OCI-LY1 (cell line): ENCODE results near the gene GEMIN4.

Experiments used
- H2AFZ ChIP-seq: fragments of 200-600 bp; sonication (generic), shearing (Covaris generic); 2 replicates; pipeline ENCODE4 v1.6.0; 2014; ENCODE audit warnings: antibody characterized with exemption, mild to moderate bottlenecking, low read length
- H3F3A ChIP-seq: fragments of 200-600 bp; sonication (generic), shearing (Covaris generic); 2 replicates; pipeline ENCODE4 v1.6.0; 2014; ENCODE audit warnings: mild to moderate bottlenecking, antibody characterized with exemption, low read length, moderate library complexity; ENCODE audit not compliant: insufficient read depth
- H3K27ac ChIP-seq: fragments of 200-600 bp; sonication (generic); 2 replicates; pipeline ENCODE4 v1.5.1; 2014; ENCODE audit warnings: low read length, mixed run types, mild to moderate bottlenecking, low read depth; ENCODE audit not compliant: poor library complexity, severe bottlenecking
- H3K27me3 ChIP-seq: fragments of 200-600 bp; sonication (generic); 2 replicates; pipeline ENCODE4 v1.6.0; 2014; ENCODE audit warnings: antibody characterized with exemption, mild to moderate bottlenecking, low read length, moderate library complexity; ENCODE audit not compliant: insufficient read depth
- H3K36me3 ChIP-seq: fragments of 200-600 bp; sonication (generic); 2 replicates; pipeline ENCODE4 v1.6.1; 2014; ENCODE audit warnings: mild to moderate bottlenecking, antibody characterized with exemption, low read length, moderate library complexity, mixed read lengths; ENCODE audit not compliant: insufficient read depth
- H3K4me1 ChIP-seq: fragments of 200-600 bp; sonication (generic); 2 replicates; pipeline ENCODE4 v1.5.1; 2014; ENCODE audit warnings: mild to moderate bottlenecking, low read length, moderate library complexity; ENCODE audit not compliant: insufficient read depth, severe bottlenecking
- H3K4me2 ChIP-seq: fragments of 200-600 bp; sonication (generic), shearing (Covaris generic); 2 replicates; pipeline ENCODE4 v1.6.1; 2014; ENCODE audit warnings: low read length
- H3K4me3 ChIP-seq: fragments of 200-600 bp; sonication (generic); 2 replicates; pipeline ENCODE4 v1.5.1; 2014; ENCODE audit warnings: low read length, low read depth, mild to moderate bottlenecking, mixed read lengths; ENCODE audit not compliant: poor library complexity, severe bottlenecking
- H3K79me2 ChIP-seq: fragments of 200-600 bp; shearing (Covaris generic); 2 replicates; pipeline ENCODE4 v1.6.1; 2016; ENCODE audit warnings: mixed run types, low read length, mixed read lengths; ENCODE audit not compliant: insufficient read depth
- H3K9ac ChIP-seq: fragments of 200-600 bp; sonication (generic), shearing (Covaris generic); 2 replicates; pipeline ENCODE4 v1.6.1; 2014; ENCODE audit warnings: mild to moderate bottlenecking, low read length, mixed read lengths
- H3K9me2 ChIP-seq: fragments of 200-600 bp; sonication (generic), shearing (Covaris generic); 2 replicates; pipeline ENCODE4 v1.6.1; 2014; ENCODE audit warnings: low read depth, mild to moderate bottlenecking, low read length, mixed read lengths
- H3K9me3 ChIP-seq: fragments of 200-600 bp; shearing (Covaris generic); 2 replicates; pipeline ENCODE4 v1.6.1; 2014; ENCODE audit warnings: low read length, mixed read lengths
- H4K20me1 ChIP-seq: fragments of 200-600 bp; sonication (generic), shearing (Covaris generic); 2 replicates; pipeline ENCODE4 v1.6.0; 2016; ENCODE audit warnings: mild to moderate bottlenecking, low read length; ENCODE audit not compliant: insufficient read depth
- EZH2 ChIP-seq: fragments of 200-600 bp; sonication (generic), shearing (Covaris generic); IDR thresholded peaks from 2 replicates; pipeline ENCODE4 v1.8.0; 2017; ENCODE audit warnings: borderline replicate concordance, mixed run types, mild to moderate bottlenecking, antibody characterized with exemption, low read length, moderate library complexity, mixed read lengths
- TF ChIP-seq, protein P1 (sequence below): fragments of 200-600 bp; sonication (generic), shearing (Covaris generic); IDR thresholded peaks from 2 replicates; pipeline ENCODE4 v1.5.1; 2017; ENCODE audit warnings: mild to moderate bottlenecking, antibody characterized with exemption, low read length, moderate library complexity, mixed read lengths

GEMIN4 gene

DNA sequence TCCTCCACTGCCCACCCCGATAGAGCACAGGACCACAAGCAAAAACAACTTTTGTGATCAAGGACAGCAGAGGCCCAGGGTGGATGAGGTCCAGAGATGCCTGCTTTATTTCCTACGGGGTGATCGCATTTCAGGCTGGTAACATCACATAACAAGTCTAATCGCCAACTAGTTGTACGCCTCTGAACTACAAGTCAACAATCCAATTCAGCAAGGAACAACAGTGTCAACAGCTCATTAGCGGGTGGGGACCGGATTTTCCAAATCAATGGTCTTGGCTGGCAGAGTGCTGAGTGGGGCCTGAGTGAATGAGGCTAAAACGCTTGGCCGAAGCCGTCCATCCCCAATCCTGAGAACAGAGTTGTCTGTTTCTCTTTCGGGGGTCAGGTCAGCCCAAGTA is 47.2 kb upstream of the GEMIN4 start:
- Histone ChIP-seq H3K27me3 (no peaks in the 10 kb centered on the region; the same call in 1 of the 2 replicates), H3F3A (no peaks in the 10 kb centered on the region), H3K79me2 (no peaks in the 10 kb centered on the region), H3K4me2 (no peak overlapping the region), H3K9me2 (no peaks in the 10 kb centered on the region), H2AFZ (no peak overlapping the region), H3K4me1 (peaks cover 7% of the 10 kb centered on the region), H4K20me1 (no peaks in the 10 kb centered on the region), H3K9me3 (no peaks in the 10 kb centered on the region), H3K4me3 (no peak overlapping the region), H3K27ac (no peak overlapping the region), H3K9ac (no peak overlapping the region), H3K36me3 (no peaks in the 10 kb centered on the region)
- TF ChIP-seq EZH2: no peak
- TF ChIP-seq, protein P1, sequence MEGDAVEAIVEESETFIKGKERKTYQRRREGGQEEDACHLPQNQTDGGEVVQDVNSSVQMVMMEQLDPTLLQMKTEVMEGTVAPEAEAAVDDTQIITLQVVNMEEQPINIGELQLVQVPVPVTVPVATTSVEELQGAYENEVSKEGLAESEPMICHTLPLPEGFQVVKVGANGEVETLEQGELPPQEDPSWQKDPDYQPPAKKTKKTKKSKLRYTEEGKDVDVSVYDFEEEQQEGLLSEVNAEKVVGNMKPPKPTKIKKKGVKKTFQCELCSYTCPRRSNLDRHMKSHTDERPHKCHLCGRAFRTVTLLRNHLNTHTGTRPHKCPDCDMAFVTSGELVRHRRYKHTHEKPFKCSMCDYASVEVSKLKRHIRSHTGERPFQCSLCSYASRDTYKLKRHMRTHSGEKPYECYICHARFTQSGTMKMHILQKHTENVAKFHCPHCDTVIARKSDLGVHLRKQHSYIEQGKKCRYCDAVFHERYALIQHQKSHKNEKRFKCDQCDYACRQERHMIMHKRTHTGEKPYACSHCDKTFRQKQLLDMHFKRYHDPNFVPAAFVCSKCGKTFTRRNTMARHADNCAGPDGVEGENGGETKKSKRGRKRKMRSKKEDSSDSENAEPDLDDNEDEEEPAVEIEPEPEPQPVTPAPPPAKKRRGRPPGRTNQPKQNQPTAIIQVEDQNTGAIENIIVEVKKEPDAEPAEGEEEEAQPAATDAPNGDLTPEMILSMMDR: no peak

DNA sequence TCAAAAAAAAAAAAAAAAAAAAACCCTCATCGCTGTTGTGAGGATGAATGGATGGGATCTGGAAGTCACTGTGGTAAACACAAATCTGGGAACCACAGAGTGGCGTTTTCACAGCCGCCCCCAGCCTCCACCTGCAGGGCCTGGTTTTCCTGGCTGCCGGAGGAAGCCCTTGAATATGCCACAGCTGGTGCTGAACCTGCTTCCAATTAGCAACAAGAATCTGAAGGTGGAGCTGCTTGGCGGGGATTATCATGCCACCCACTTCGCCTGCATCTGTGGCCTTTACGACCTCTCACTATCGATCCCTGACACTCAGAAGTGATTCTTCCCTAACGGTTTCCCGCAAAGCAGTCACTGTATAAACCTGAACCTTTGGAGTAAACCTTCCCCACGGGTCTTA is 46.2 kb upstream of the GEMIN4 start:
- H3K4me2 ChIP-seq: no peak overlapping the region
- H3F3A ChIP-seq: no peaks in the 10 kb centered on the region

DNA sequence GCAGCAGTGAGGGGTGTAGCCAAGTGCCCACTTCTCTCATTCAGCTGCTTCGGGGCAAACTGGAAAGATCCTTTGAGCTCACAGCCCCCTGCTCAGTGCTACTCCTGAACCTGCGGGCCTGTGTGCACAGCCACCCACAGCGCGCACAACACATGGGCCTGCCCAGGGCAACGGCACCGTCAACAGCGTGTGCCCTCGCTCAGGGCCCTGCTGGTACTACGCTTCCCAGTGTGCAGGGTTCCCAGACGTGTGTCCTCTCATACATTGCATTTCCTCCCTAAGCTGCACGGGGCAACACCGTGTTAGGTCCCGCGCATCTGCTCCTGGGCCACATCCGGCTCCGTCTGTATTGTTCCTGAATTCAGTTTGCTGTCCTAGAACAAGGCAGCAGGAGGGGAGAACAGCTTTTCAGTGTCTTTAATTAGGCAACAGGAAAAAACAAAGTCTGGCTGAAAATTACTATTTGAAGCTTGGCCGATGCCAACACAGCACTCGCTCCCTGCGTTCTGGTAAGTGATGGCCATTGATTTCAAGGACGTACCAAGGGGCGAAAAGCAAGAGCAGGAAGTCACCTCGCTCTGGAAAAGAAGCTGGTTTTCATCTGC is 45.3 kb upstream of the GEMIN4 start:
- Histone ChIP-seq H3K4me1 (peaks cover 15% of the 10 kb centered on the region), H3K9me2 (no peaks in the 10 kb centered on the region), H3K9me3 (no peaks in the 10 kb centered on the region), H3K27ac (no peak overlapping the region), H3K9ac (no peak overlapping the region), H3K79me2 (no peaks in the 10 kb centered on the region), H3F3A (no peaks in the 10 kb centered on the region), H3K4me3 (no peak overlapping the region), H2AFZ (no peak overlapping the region), H3K27me3 (no peaks in the 10 kb centered on the region), H3K4me2 (no peak overlapping the region), H3K36me3 (peaks cover 5% of the 10 kb centered on the region), H4K20me1 (no peaks in the 10 kb centered on the region)
- no peak for TF ChIP-seq EZH2
- TF ChIP-seq, protein P1: no peak

More for the DNA sequence above, 46.2 kb upstream of the GEMIN4 start:
- Histone ChIP-seq H3K9ac (no peak overlapping the region), H3K27me3 (no peaks in the 10 kb centered on the region), H3K9me3 (no peaks in the 10 kb centered on the region), H3K4me3 (no peak overlapping the region), H3K27ac (no peak overlapping the region), H2AFZ (no peak overlapping the region), H3K36me3 (no peaks in the 10 kb centered on the region), H3K79me2 (no peaks in the 10 kb centered on the region), H3K4me1 (peaks cover 15% of the 10 kb centered on the region), H3K9me2 (no peaks in the 10 kb centered on the region), H4K20me1 (no peaks in the 10 kb centered on the region)
- TF ChIP-seq, protein P1: no peak
- TF ChIP-seq EZH2: no peak
